ENCODE measurements around the gene INPP5D. TPM values are rescaled to one million over a fixed set of nuclear protein-coding genes. Genes with fewer than 3 reads are reported as not detected.
A peak's percentile ranks its signal among the peaks of the same experiment; 100 is the strongest.
"Not testable (repeated sequence)": the region's sequence is repeated elsewhere in the genome, so short reads cannot be mapped to it uniquely, and the experiment has no call there.

Gene INPP5D
- total RNA-seq, 3 donors from 2014 or later = 8.2 to 14.4 (median 9.1) TPM

- TF ChIP-seq CTCF (IDR thresholded peaks at IDR 0.05) = no peak
- Histone ChIP-seq H3K9me3 (no peaks in the 10 kb centered on the region), H3K4me1 (ENCODE audit: low read depth) (no peaks in the 10 kb centered on the region), H3K4me3 (no peak overlapping the region), H3K36me3 (ENCODE audit: low read depth) (no peaks in the 10 kb centered on the region)
- intact Hi-C loops (cut with DNase I, micrococcal nuclease) = no loop called here
- DNase-seq = no peak
- peak; percentile 38 for ATAC-seq
Observed at GRCh38 chr2:233092432-233093165, 32.5 kb downstream of the INPP5D start.

GRCh38 chr2:233093166-233093448, 33.0 kb downstream of the INPP5D start:
- no peaks in the 10 kb centered on the region for H3K4me1 ChIP-seq (ENCODE audit: low read depth)
- TF ChIP-seq CTCF (IDR thresholded peaks at IDR 0.05) = no peak
- intact Hi-C loops (cut with DNase I, micrococcal nuclease) = no loop called here
- ATAC-seq (no peak), DNase-seq (no peak)
- H3K36me3 ChIP-seq (ENCODE audit: low read depth) = no peaks in the 10 kb centered on the region
- H3K4me3 ChIP-seq = no peak overlapping the region
- H3K9me3 ChIP-seq = no peaks in the 10 kb centered on the region

- no peak overlapping the region for H3K4me3 ChIP-seq
- no peak for DNase-seq
- H3K36me3 ChIP-seq (ENCODE audit: low read depth) = no peaks in the 10 kb centered on the region
- no peak for TF ChIP-seq CTCF (IDR thresholded peaks at IDR 0.05)
- no peak for ATAC-seq
- H3K9me3 ChIP-seq = no peaks in the 10 kb centered on the region
- H3K4me1 ChIP-seq (ENCODE audit: low read depth) = no peaks in the 10 kb centered on the region
- intact Hi-C loops (cut with DNase I, micrococcal nuclease) = no loop called here
Observed at GRCh38 chr2:233093721-233094120, 33.6 kb downstream of the INPP5D start.

- H3K9me3 ChIP-seq = no peaks in the 10 kb centered on the region
- ATAC-seq (no peak), DNase-seq (no peak)
- no peaks in the 10 kb centered on the region for H3K36me3 ChIP-seq (ENCODE audit: low read depth)
- H3K4me3 ChIP-seq = no peak overlapping the region
- no peak for TF ChIP-seq CTCF (IDR thresholded peaks at IDR 0.05)
- intact Hi-C loops (cut with DNase I, micrococcal nuclease) = no loop called here
- no peaks in the 10 kb centered on the region for H3K4me1 ChIP-seq (ENCODE audit: low read depth)
Observed at GRCh38 chr2:233094614-233095013, 34.5 kb downstream of the INPP5D start.

- no peaks in the 10 kb centered on the region for H3K9me3 ChIP-seq
- intact Hi-C loops (cut with DNase I, micrococcal nuclease) = no loop called here
- H3K36me3 ChIP-seq (ENCODE audit: low read depth) = no peaks in the 10 kb centered on the region
- DNase-seq (no peak), ATAC-seq (no peak)
- no peak for TF ChIP-seq CTCF (IDR thresholded peaks at IDR 0.05)
- no peaks in the 10 kb centered on the region for H3K4me1 ChIP-seq (ENCODE audit: low read depth)
- H3K4me3 ChIP-seq = no peak overlapping the region
Observed at GRCh38 chr2:233096006-233096405, 35.9 kb downstream of the INPP5D start.

GRCh38 chr2:233098618-233099017, 38.5 kb downstream of the INPP5D start:
- TF ChIP-seq CTCF (IDR thresholded peaks at IDR 0.05) = no peak
- H3K9me3 ChIP-seq = no peaks in the 10 kb centered on the region
- no peaks in the 10 kb centered on the region for H3K4me1 ChIP-seq (ENCODE audit: low read depth)
- ATAC-seq = no peak
- intact Hi-C loops (cut with DNase I, micrococcal nuclease) = no loop called here
- H3K36me3 ChIP-seq (ENCODE audit: low read depth) = no peaks in the 10 kb centered on the region
- DNase-seq = peak in 2 of 3 donors; percentile 49 to 56
- H3K4me3 ChIP-seq = no peak overlapping the region

GRCh38 chr2:233099820-233100191, 39.7 kb downstream of the INPP5D start:
- H3K4me1 ChIP-seq (ENCODE audit: low read depth); intact Hi-C loops (cut with DNase I, micrococcal nuclease); ATAC-seq; H3K4me3 ChIP-seq; H3K36me3 ChIP-seq (ENCODE audit: low read depth); H3K9me3 ChIP-seq; DNase-seq: not testable (repeated sequence)
